LNCAP (cell line): ENCODE data around the gene ADAR.

Experiments used
- TF ChIP-seq, protein P1 (sequence below): fragments of 450-650 bp; IDR thresholded peaks from 2 replicates; pipeline ENCODE4 v1.5.1; 2017; ENCODE audit warnings: mild to moderate bottlenecking

ADAR gene

DNA sequence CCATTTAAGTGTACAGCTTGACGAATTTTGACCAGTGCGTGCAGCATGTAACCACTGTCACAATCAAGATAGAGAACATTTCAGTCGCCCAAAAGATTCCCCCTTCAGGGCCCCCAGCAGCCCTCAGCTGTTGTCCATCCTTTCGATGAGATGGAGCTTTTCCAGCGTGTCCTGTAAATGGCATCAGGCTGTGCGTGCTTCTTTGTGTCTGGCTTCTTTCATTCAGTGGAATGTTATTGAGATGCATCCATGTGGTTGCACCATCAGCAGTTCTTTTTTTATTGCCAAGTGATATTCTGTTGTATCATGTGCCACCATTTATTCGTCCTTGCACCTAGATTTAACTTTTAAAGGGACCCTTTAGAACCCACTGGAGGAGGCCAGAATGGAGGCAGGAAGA lies 71.4 kb downstream of the ADAR start:
- TF ChIP-seq, protein P1, sequence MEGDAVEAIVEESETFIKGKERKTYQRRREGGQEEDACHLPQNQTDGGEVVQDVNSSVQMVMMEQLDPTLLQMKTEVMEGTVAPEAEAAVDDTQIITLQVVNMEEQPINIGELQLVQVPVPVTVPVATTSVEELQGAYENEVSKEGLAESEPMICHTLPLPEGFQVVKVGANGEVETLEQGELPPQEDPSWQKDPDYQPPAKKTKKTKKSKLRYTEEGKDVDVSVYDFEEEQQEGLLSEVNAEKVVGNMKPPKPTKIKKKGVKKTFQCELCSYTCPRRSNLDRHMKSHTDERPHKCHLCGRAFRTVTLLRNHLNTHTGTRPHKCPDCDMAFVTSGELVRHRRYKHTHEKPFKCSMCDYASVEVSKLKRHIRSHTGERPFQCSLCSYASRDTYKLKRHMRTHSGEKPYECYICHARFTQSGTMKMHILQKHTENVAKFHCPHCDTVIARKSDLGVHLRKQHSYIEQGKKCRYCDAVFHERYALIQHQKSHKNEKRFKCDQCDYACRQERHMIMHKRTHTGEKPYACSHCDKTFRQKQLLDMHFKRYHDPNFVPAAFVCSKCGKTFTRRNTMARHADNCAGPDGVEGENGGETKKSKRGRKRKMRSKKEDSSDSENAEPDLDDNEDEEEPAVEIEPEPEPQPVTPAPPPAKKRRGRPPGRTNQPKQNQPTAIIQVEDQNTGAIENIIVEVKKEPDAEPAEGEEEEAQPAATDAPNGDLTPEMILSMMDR: no peak

DNA sequence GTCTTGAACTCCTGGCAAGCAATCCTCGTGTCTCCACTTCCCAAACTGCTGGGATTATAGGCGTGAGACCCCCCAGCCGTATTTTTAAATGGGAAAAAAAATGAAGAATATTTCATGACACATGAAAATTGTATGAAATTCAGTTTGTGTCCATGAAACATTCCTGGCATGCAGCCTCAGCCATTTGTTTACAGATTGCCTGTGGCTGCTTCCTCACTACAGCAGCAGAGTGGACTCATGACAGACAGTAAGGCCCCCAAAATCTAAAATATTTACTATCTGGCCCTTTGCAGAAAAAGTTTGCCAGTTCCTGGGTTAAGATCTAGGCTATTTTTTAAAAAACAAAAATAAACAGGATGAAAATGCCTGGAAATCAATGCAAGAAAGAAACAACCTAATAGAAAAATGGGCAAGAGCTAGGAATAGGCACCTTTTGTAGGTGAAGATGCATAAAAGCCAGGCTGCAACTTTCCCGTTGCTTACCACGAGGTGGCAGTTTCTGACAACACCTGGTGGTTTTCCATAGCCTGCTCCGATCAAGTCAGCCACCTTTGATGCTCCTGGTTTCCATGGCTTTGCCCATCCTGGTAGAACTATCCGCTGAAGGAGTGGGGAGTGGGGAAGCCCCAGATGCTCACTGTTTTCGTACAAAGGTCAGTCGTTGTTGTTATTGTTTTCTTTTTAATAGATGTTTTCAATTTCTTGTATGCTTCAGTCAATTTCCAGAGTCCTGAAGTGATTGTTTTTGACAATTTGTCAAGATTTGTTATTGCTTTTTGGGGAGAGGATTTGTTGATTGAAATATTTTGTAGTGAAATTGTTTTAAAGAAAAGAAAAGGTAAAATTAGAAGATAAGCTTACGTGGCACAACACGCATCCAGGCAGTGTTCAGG lies 73.8 kb downstream of the ADAR start:
- TF ChIP-seq, protein P1: peak; percentile 76
